Right lobe of liver (tissue), 4 donors: ENCODE measurements around the gene SESTD1.

ENCODE experiments used
- CTCF ChIP-seq, 4 donors: fragments of 200-600 bp in 3 of 4; fragments of 450-650 bp in 1 of 4; IDR thresholded peaks; one replicate each; pipeline versions ENCODE4 v1.5.1 to v1.8.0; 2016 to 2022; ENCODE audit warnings: antibody characterized with exemption in 4 of 4, mild to moderate bottlenecking in 2 of 4
- POLR2A ChIP-seq: fragments of 450-650 bp; IDR thresholded peaks from one replicate; pipeline ENCODE4 v1.6.1; 2017; ENCODE audit warnings: antibody characterized with exemption, mild to moderate bottlenecking
- donor health status: DM: no; HTN: no; CAD: no.
- donor health status: DM: no; HTN: no; CAD: no.
- donor health status: DM: no; HTN: yes; CAD: no.

GRCh38 chr2:179081954-179082353 is 182.7 kb downstream of the SESTD1 start:
- TF ChIP-seq CTCF (IDR thresholded peaks at IDR 0.05) (no peak), POLR2A (no peak)
